HG03103 (cell line): ENCODE data around the gene CLHC1.
"Not testable (repeated sequence)": the region's sequence is repeated elsewhere in the genome, so short reads cannot be mapped to it uniquely, and the experiment has no call there.

Experiments used
- ATAC-seq: cut with Tn5 transposase; IDR thresholded peaks from one replicate; pipeline ENCODE4 v1.9.1; 2021; ENCODE audit warnings: low read depth; ENCODE audit not compliant: unreplicated experiment

The CLHC1 gene

GRCh38 chr2:55232863-55233657 is 967 bp upstream of the CLHC1 start:
- ATAC-seq: peak; percentile 10

GRCh38 chr2:55231546-55232083 is 478 bp downstream of the CLHC1 start:
- ATAC-seq: no peak

GRCh38 chr2:55230551-55230950 is 1.5 kb downstream of the CLHC1 start:
- ATAC-seq: no peak

GRCh38 chr2:55229221-55229620 is 2.9 kb downstream of the CLHC1 start:
- no peak for ATAC-seq

- no peak for ATAC-seq
Observed at GRCh38 chr2:55228226-55228563, 3.9 kb downstream of the CLHC1 start.

- ATAC-seq: not testable (repeated sequence)
Observed at GRCh38 chr2:55227437-55228225, 4.5 kb downstream of the CLHC1 start.

- no peak for ATAC-seq
Observed at GRCh38 chr2:55225481-55226020, 6.5 kb downstream of the CLHC1 start.

- ATAC-seq: no peak
Observed at GRCh38 chr2:55224761-55225261, 7.3 kb downstream of the CLHC1 start.

- ATAC-seq: no peak
Observed at GRCh38 chr2:55223958-55224760, 7.9 kb downstream of the CLHC1 start.

- no peak for ATAC-seq
Observed at GRCh38 chr2:55213822-55214221, 18.3 kb downstream of the CLHC1 start.

GRCh38 chr2:55204950-55205349 is 27.1 kb downstream of the CLHC1 start:
- ATAC-seq: no peak

GRCh38 chr2:55204536-55204935 is 27.6 kb downstream of the CLHC1 start:
- no peak for ATAC-seq

GRCh38 chr2:55200416-55200815 is 31.7 kb downstream of the CLHC1 start:
- no peak for ATAC-seq

GRCh38 chr2:55196526-55196925 is 35.6 kb downstream of the CLHC1 start:
- no peak for ATAC-seq

GRCh38 chr2:55191888-55192287 is 40.2 kb downstream of the CLHC1 start:
- not testable (repeated sequence) for ATAC-seq

GRCh38 chr2:55186837-55187236 is 45.3 kb downstream of the CLHC1 start:
- not testable (repeated sequence) for ATAC-seq

- no peak for ATAC-seq
Observed at GRCh38 chr2:55180374-55180773, 51.7 kb downstream of the CLHC1 start.

GRCh38 chr2:55176094-55176415 is 56.0 kb downstream of the CLHC1 start:
- ATAC-seq: no peak

- peak; percentile 63 for ATAC-seq
Observed at GRCh38 chr2:55175254-55176093, 56.6 kb downstream of the CLHC1 start.
